ENCODE results near the gene ZBTB20. TPM values are rescaled to one million over a fixed set of nuclear protein-coding genes. Genes with fewer than 3 reads are reported as not detected.

The ZBTB20 gene
- total and polyA plus RNA-seq, 8 donors: 0.15 to 149 (median 38.5) TPM

DNA sequence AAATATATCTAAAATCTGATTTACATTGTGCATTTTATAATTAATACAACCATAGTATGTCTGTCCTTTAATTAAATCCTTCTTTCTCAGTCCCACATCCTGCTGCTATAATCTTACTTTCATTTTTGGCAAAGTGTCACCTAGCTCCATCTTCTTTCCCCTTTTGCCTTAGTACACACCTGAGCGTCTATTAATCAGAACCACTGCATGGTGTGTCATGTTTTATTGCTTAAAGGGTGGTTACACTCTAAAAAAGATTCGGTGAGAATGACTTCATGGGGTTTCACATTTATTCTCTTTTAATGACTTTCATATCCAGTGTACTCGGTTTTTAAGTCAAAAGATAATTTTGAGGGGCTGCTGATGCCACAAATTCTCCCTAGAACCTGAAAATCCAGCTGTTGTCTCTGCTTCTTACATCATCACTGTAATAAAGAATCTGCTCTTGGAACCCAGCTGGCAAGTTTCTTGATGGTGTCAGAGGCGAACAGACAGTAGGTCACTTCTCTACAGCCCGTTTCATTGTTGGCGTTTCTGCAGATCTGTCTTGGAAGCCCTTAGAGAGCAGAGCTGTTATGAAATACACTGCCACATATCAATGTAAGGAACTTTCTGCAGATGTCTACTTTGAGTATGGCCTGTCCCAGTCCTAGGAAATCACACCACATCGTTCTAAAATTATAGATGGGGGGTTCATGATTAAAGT lies 753.6 kb downstream of the ZBTB20 start:
- H3K27me3 ChIP-seq: no peaks in the 10 kb centered on the region
- 85 to 90% (median 87%) methylated on average over 7 of the region's 7 CpGs for WGBS, 5 donors
- H3K36me3 ChIP-seq: peaks cover 0 to 7% (median 4%) of the 10 kb centered on the region in 4 donors
- DNase-seq: no peak
- no peak overlapping the region for H3K27ac ChIP-seq
- peaks cover 0 to 11% (median 5%) of the 10 kb centered on the region in 4 donors for H3K4me1 ChIP-seq
- no peak overlapping the region for H3K4me3 ChIP-seq
- intact Hi-C loops (cut with DNase I; ENCODE audit: low total_unique reads): no loop called here
- no peaks in the 10 kb centered on the region for H3K9me3 ChIP-seq
- TF ChIP-seq POLR2AphosphoS5 (IDR thresholded peaks at IDR 0.05) (no peak), POLR2A (IDR thresholded peaks at IDR 0.05) (no peak), EP300 (IDR thresholded peaks at IDR 0.05) (no peak)
- TF ChIP-seq, protein P1, sequence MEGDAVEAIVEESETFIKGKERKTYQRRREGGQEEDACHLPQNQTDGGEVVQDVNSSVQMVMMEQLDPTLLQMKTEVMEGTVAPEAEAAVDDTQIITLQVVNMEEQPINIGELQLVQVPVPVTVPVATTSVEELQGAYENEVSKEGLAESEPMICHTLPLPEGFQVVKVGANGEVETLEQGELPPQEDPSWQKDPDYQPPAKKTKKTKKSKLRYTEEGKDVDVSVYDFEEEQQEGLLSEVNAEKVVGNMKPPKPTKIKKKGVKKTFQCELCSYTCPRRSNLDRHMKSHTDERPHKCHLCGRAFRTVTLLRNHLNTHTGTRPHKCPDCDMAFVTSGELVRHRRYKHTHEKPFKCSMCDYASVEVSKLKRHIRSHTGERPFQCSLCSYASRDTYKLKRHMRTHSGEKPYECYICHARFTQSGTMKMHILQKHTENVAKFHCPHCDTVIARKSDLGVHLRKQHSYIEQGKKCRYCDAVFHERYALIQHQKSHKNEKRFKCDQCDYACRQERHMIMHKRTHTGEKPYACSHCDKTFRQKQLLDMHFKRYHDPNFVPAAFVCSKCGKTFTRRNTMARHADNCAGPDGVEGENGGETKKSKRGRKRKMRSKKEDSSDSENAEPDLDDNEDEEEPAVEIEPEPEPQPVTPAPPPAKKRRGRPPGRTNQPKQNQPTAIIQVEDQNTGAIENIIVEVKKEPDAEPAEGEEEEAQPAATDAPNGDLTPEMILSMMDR (IDR thresholded peaks at IDR 0.05): no peak

DNA sequence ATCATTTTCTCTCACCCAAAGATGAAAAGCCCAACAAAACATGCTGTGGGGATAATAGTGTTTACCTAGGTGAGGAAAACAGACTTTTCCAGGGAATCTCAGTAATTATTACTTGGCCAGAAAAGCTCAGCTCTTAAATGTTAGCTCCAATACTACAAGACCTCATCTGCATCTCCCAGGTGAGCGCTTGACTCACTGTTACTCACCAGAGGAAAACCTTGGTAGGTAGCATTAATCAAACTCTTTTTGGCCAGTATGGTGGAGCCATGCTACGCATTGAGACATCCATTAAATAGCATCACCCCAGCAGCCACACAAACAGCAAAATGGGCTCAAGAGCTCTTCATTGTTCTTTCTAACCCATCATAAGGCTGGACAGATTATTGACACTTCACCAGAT lies 754.3 kb downstream of the ZBTB20 start:
- TF ChIP-seq POLR2AphosphoS5 (IDR thresholded peaks at IDR 0.05) (no peak), POLR2A (IDR thresholded peaks at IDR 0.05) (no peak), EP300 (IDR thresholded peaks at IDR 0.05) (no peak)
- TF ChIP-seq, protein P1 (IDR thresholded peaks at IDR 0.05): no peak
- 91 to 97% (median 97%) methylated on average over 2 of the region's 2 CpGs for WGBS, 5 donors
- no peak overlapping the region for H3K27ac ChIP-seq
- H3K4me1 ChIP-seq: peaks cover 0 to 11% (median 5%) of the 10 kb centered on the region in 4 donors
- no peak for DNase-seq
- peaks cover 0 to 14% (median 11%) of the 10 kb centered on the region in 4 donors for H3K36me3 ChIP-seq
- intact Hi-C loops (cut with DNase I; ENCODE audit: low total_unique reads): no loop called here
- H3K4me3 ChIP-seq: no peak overlapping the region
- H3K9me3 ChIP-seq: no peaks in the 10 kb centered on the region
- no peaks in the 10 kb centered on the region for H3K27me3 ChIP-seq

DNA sequence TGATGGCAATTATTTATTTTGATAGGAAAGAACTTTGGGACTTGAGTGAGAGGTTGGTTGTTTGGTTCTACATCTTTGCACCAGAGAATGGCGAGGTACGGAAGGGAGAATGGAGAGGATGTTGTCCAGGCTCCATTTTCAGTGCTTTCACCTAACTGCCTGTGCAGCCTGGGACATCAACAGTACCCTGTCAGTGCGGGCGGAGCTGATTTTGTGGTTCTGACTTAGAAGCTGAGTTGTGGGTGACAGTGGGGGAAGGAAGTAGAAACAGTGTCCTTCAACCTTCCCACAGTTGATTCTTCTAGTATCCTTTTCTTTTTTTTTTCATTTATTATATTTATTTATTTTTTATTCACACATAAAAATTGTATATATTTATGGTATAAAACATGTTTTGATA lies 757.9 kb downstream of the ZBTB20 start:
- Histone ChIP-seq H3K27me3 (no peaks in the 10 kb centered on the region), H3K36me3 (peaks cover 0 to 24% (median 19%) of the 10 kb centered on the region in 4 donors), H3K9me3 (no peaks in the 10 kb centered on the region), H3K4me1 (peaks cover 6 to 15% (median 8%) of the 10 kb centered on the region in 4 donors), H3K4me3 (no peak overlapping the region), H3K27ac (no peak overlapping the region)
- TF ChIP-seq POLR2A (IDR thresholded peaks at IDR 0.05) (no peak), POLR2AphosphoS5 (IDR thresholded peaks at IDR 0.05) (no peak), EP300 (IDR thresholded peaks at IDR 0.05) (no peak)
- TF ChIP-seq, protein P1 (IDR thresholded peaks at IDR 0.05): no peak
- intact Hi-C loops (cut with DNase I; ENCODE audit: low total_unique reads): loop anchor here (10.0 kb wide), 1 partner anchor 776 kb away; no protein-coding TSS in a partner anchor
- 83 to 93% (median 90%) methylated on average over 4 of the region's 4 CpGs for WGBS, 5 donors
- DNase-seq: no peak

DNA sequence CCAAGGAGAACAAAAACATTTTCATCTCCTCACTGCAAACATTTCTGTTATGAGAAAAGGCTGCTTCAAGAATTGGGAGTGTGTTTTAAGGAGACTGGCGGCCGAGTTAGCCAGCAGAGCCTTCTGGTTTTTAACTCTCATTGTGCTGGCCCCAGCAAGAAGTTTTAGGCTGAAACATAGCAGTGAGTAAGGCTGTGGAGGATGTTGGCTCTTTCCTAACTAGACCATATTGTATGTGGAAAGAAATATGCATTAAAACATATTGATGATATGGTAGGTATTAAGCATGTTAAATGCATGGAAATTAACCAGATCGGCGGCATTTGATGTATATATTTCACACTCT lies 762.6 kb downstream of the ZBTB20 start:
- 46 to 62% (median 55%) methylated on average over 4 of the region's 4 CpGs for WGBS, 5 donors
- H3K27me3 ChIP-seq: no peaks in the 10 kb centered on the region
- intact Hi-C loops (cut with DNase I; ENCODE audit: low total_unique reads): loop anchor here (10.0 kb wide), 1 partner anchor 780 kb away; no protein-coding TSS in a partner anchor
- TF ChIP-seq, protein P1 (IDR thresholded peaks at IDR 0.05): no peak
- TF ChIP-seq POLR2A (IDR thresholded peaks at IDR 0.05) (no peak), EP300 (IDR thresholded peaks at IDR 0.05) (no peak), POLR2AphosphoS5 (IDR thresholded peaks at IDR 0.05) (no peak)
- H3K4me3 ChIP-seq: peak overlapping the region; percentile 35 to 53 (median 38)
- H3K27ac ChIP-seq: peak overlapping the region; percentile 21 to 84 (median 80)
- peaks cover 0 to 30% (median 25%) of the 10 kb centered on the region in 4 donors for H3K36me3 ChIP-seq
- peaks cover 6 to 30% (median 17%) of the 10 kb centered on the region in 4 donors for H3K4me1 ChIP-seq
- no peaks in the 10 kb centered on the region for H3K9me3 ChIP-seq
- DNase-seq: no peak

Measured in stomach (tissue), 9 donors.